ENCODE data around the gene NBPF9. TPM values are rescaled to one million over a fixed set of nuclear protein-coding genes. Genes with fewer than 3 reads are reported as not detected.
"Not testable (repeated sequence)": the region's sequence is repeated elsewhere in the genome, so short reads cannot be mapped to it uniquely, and the experiment has no call there.

The NBPF9 gene
- polyA plus RNA-seq (ENCODE audit: low read depth in 6 of 6), result 1 to 10 TPM in 5 of 6 donors, under 1 TPM in 1; 0.37 to 8.1 (median 3.1) TPM

GRCh38 chr1:149103109-149104081 lies at the start of gene NBPF9:
Gene NBPF9, minus strand, starts transcription at chr1:149103551. Its CDS starts 21,412 bp downstream, at chr1:149082139.
- not testable (repeated sequence) for H3K36me3 Mint-ChIP-seq, H3K9me3 Mint-ChIP-seq, H3K27me3 Mint-ChIP-seq, H3K4me1 Mint-ChIP-seq
- H3K27ac Mint-ChIP-seq, result peak within 1 kb of the TSS; percentile 93 to 100 (median 98)
- H3K4me3 Mint-ChIP-seq, result peak within 1 kb of the TSS; percentile 91 to 100 (median 98)
- DNase-seq (peak; percentile 65), ATAC-seq (ENCODE audit: low read depth in 2 of 2) (peak; percentile 87)

- not testable (repeated sequence) for H3K27ac Mint-ChIP-seq; H3K9me3 Mint-ChIP-seq; DNase-seq; H3K36me3 Mint-ChIP-seq; ATAC-seq (ENCODE audit: low read depth in 2 of 2); H3K4me1 Mint-ChIP-seq; H3K27me3 Mint-ChIP-seq; H3K4me3 Mint-ChIP-seq
These were observed 46.6 kb upstream of the NBPF9 start for GRCh38 chr1:149149909-149150308.

GRCh38 chr1:149137585-149137984 lies 34.2 kb upstream of the NBPF9 start:
- not testable (repeated sequence) for H3K27ac Mint-ChIP-seq; H3K9me3 Mint-ChIP-seq; H3K27me3 Mint-ChIP-seq; DNase-seq; H3K4me1 Mint-ChIP-seq; H3K36me3 Mint-ChIP-seq; H3K4me3 Mint-ChIP-seq; ATAC-seq (ENCODE audit: low read depth in 2 of 2)

- not testable (repeated sequence) for ATAC-seq (ENCODE audit: low read depth in 2 of 2); H3K36me3 Mint-ChIP-seq; H3K4me1 Mint-ChIP-seq; DNase-seq; H3K27me3 Mint-ChIP-seq; H3K9me3 Mint-ChIP-seq; H3K4me3 Mint-ChIP-seq
- peak overlapping the region in 2 of 6 donors; percentile 8 to 56 for H3K27ac Mint-ChIP-seq
These were observed 27.6 kb upstream of the NBPF9 start for GRCh38 chr1:149130938-149131337.

- not testable (repeated sequence) for H3K4me1 Mint-ChIP-seq; H3K4me3 Mint-ChIP-seq; H3K9me3 Mint-ChIP-seq; H3K27ac Mint-ChIP-seq; H3K36me3 Mint-ChIP-seq; DNase-seq; H3K27me3 Mint-ChIP-seq; ATAC-seq (ENCODE audit: low read depth in 2 of 2)
These were observed 25.9 kb upstream of the NBPF9 start for GRCh38 chr1:149129245-149129644.

- not testable (repeated sequence) for H3K36me3 Mint-ChIP-seq; H3K27ac Mint-ChIP-seq; H3K27me3 Mint-ChIP-seq; H3K4me3 Mint-ChIP-seq; DNase-seq; H3K9me3 Mint-ChIP-seq; ATAC-seq (ENCODE audit: low read depth in 2 of 2); H3K4me1 Mint-ChIP-seq
These were observed 23.3 kb upstream of the NBPF9 start for GRCh38 chr1:149126555-149127145.

GRCh38 chr1:149123948-149124926 lies 20.9 kb upstream of the NBPF9 start:
- not testable (repeated sequence) for H3K27ac Mint-ChIP-seq, H3K9me3 Mint-ChIP-seq, H3K36me3 Mint-ChIP-seq, H3K4me3 Mint-ChIP-seq, H3K4me1 Mint-ChIP-seq, H3K27me3 Mint-ChIP-seq
- DNase-seq (peak; percentile 37), ATAC-seq (ENCODE audit: low read depth in 2 of 2) (peak; percentile 64 to 86)

- not testable (repeated sequence) for H3K9me3 Mint-ChIP-seq; H3K27me3 Mint-ChIP-seq; H3K4me3 Mint-ChIP-seq; H3K36me3 Mint-ChIP-seq; H3K27ac Mint-ChIP-seq; ATAC-seq (ENCODE audit: low read depth in 2 of 2); H3K4me1 Mint-ChIP-seq; DNase-seq
These were observed 9.5 kb upstream of the NBPF9 start for GRCh38 chr1:149112828-149113227.

GRCh38 chr1:149110343-149110742 lies 7.0 kb upstream of the NBPF9 start:
- ATAC-seq (ENCODE audit: low read depth in 2 of 2); H3K4me1 Mint-ChIP-seq; H3K36me3 Mint-ChIP-seq; DNase-seq; H3K4me3 Mint-ChIP-seq; H3K27ac Mint-ChIP-seq; H3K9me3 Mint-ChIP-seq; H3K27me3 Mint-ChIP-seq: not testable (repeated sequence)

- DNase-seq (peak; percentile 62), ATAC-seq (ENCODE audit: low read depth in 2 of 2) (peak; percentile 66)
- not testable (repeated sequence) for H3K9me3 Mint-ChIP-seq, H3K27me3 Mint-ChIP-seq, H3K4me1 Mint-ChIP-seq, H3K36me3 Mint-ChIP-seq
- Mint-ChIP-seq H3K4me3 (peak overlapping the region; percentile 32 to 100 (median 71)), H3K27ac (peak overlapping the region in 3 of 6 donors; percentile 29 to 76 (median 70))
These were observed 777 bp downstream of the NBPF9 start for GRCh38 chr1:149102574-149102973.

GRCh38 chr1:149098276-149098675 lies 5.1 kb downstream of the NBPF9 start:
- not testable (repeated sequence) for H3K4me1 Mint-ChIP-seq; H3K4me3 Mint-ChIP-seq; DNase-seq; H3K27me3 Mint-ChIP-seq; ATAC-seq (ENCODE audit: low read depth in 2 of 2); H3K36me3 Mint-ChIP-seq; H3K9me3 Mint-ChIP-seq; H3K27ac Mint-ChIP-seq

GRCh38 chr1:149093155-149093554 lies 10.2 kb downstream of the NBPF9 start:
- DNase-seq; H3K27me3 Mint-ChIP-seq; ATAC-seq (ENCODE audit: low read depth in 2 of 2); H3K4me3 Mint-ChIP-seq; H3K9me3 Mint-ChIP-seq; H3K4me1 Mint-ChIP-seq; H3K27ac Mint-ChIP-seq; H3K36me3 Mint-ChIP-seq: not testable (repeated sequence)

- H3K27ac Mint-ChIP-seq; H3K36me3 Mint-ChIP-seq; H3K4me3 Mint-ChIP-seq; DNase-seq; H3K9me3 Mint-ChIP-seq; ATAC-seq (ENCODE audit: low read depth in 2 of 2); H3K27me3 Mint-ChIP-seq; H3K4me1 Mint-ChIP-seq: not testable (repeated sequence)
These were observed 27.7 kb downstream of the NBPF9 start for GRCh38 chr1:149075505-149076127.

All from naive B cell (primary cell).